H1 (cell line): Measurements from ENCODE around the gene CCDC91. TPM values are rescaled to one million over a fixed set of nuclear protein-coding genes. Genes with fewer than 3 reads are reported as not detected.

ENCODE experiments used
- CTCF ChIA-PET: fragments of 300-600 bp; sonication (Branson Sonifier 250); formaldehyde crosslinking; loops from one replicate; lab custom pipeline; 2021; ENCODE audit not compliant: partially characterized antibody; lab: Charles Lee
- POLR2A ChIA-PET: fragments of 300-600 bp; sonication (Branson Sonifier 250); formaldehyde crosslinking; loops from one replicate; lab custom pipeline; 2021; ENCODE audit warnings: inconsistent platforms; ENCODE audit not compliant: partially characterized antibody; lab: Charles Lee
- DNase-seq, 2 experiments: peaks; one replicate each; pipeline versions ENCODE4 v3.0.0 to v3.0.0-alpha.2; 2010 to 2022; ENCODE audit warnings: low spot score in 2 of 2, low read depth in 1 of 2, mixed read lengths in 1 of 2
- FAIRE-seq: peaks from 2 replicates; lab custom pipeline; 2011; peaks lifted over from hg19 to GRCh38; lab: Jason Lieb, UNC
- H2AFZ ChIP-seq: 2 replicates; pipeline ENCODE4 v1.8.1; 2012; ENCODE audit warnings: low read length, inconsistent platforms
- H2AK5ac ChIP-seq: 2 replicates; pipeline ENCODE4 v1.6.1; 2013; ENCODE audit warnings: low read depth, low read length
- H2BK120ac ChIP-seq: replicated peaks from 2 replicates; pipeline ENCODE3; 2013; ENCODE audit warnings: low read depth, low read length, inconsistent platforms
- H2BK12ac ChIP-seq: 2 replicates; pipeline ENCODE4 v1.6.1; 2013; ENCODE audit warnings: low read depth, low read length
- H2BK15ac ChIP-seq: 2 replicates; pipeline ENCODE4 v1.6.1; 2013; ENCODE audit warnings: low read length
- H2BK20ac ChIP-seq: 2 replicates; pipeline ENCODE4 v1.6.1; 2013; ENCODE audit warnings: low read length
- H2BK5ac ChIP-seq: 2 replicates; pipeline ENCODE4 v1.6.1; 2013; ENCODE audit warnings: low read depth, low read length
- H3K14ac ChIP-seq: 2 replicates; pipeline ENCODE4 v1.6.1; 2013; ENCODE audit warnings: inconsistent platforms; ENCODE audit not compliant: insufficient read length
- H3K18ac ChIP-seq: 2 replicates; pipeline ENCODE4 v1.6.1; 2013; ENCODE audit warnings: low read length; ENCODE audit errors: extremely low read depth
- H3K23ac ChIP-seq: 2 replicates; pipeline ENCODE4 v1.6.1; 2013; ENCODE audit warnings: inconsistent platforms; ENCODE audit not compliant: insufficient read length
- H3K23me2 ChIP-seq: 2 replicates; pipeline ENCODE4 v1.6.1; 2013; ENCODE audit warnings: low read depth, low read length
- H3K27ac ChIP-seq: 2 replicates; pipeline ENCODE4 v1.6.1; 2011; ENCODE audit warnings: low read depth, low read length, inconsistent platforms
- H3K27me3 ChIP-seq, 4 experiments: replicated peaks in 1 of 4; 1 replicate in 1 of 4; 2 replicates in 3 of 4; pipeline versions ENCODE4 v1.6.1 to v1.8.1; 2011 to 2013; ENCODE audit warnings: low read length in 3 of 4, mild to moderate bottlenecking in 3 of 4, inconsistent platforms in 2 of 4, mixed read lengths in 2 of 4, moderate library complexity in 1 of 4; ENCODE audit not compliant: control insufficient read depth in 3 of 4, insufficient read depth in 3 of 4; ENCODE audit errors: extremely low read depth in 1 of 4
- H3K36me3 ChIP-seq, 4 experiments: 2 replicates each; pipeline versions ENCODE4 v1.6.1 to v1.8.1; 2011 to 2013; ENCODE audit warnings: mild to moderate bottlenecking in 4 of 4, low read length in 3 of 4, moderate library complexity in 2 of 4, control low read depth in 1 of 4, inconsistent platforms in 1 of 4; ENCODE audit not compliant: insufficient read depth in 4 of 4, control insufficient read depth in 2 of 4
- H3K4ac ChIP-seq: replicated peaks from 2 replicates; pipeline ENCODE3; 2013; ENCODE audit warnings: low read length, low read depth, mixed read lengths, inconsistent platforms; ENCODE audit not compliant: insufficient read length
- H3K4me1 ChIP-seq, 4 experiments: replicated peaks in 1 of 4; 1 replicate in 1 of 4; 2 replicates in 3 of 4; pipeline versions ENCODE4 v1.6.1 to v1.8.1; 2011 to 2013; ENCODE audit warnings: low read length in 3 of 4, inconsistent platforms in 2 of 4, mixed read lengths in 1 of 4; ENCODE audit not compliant: insufficient read depth in 4 of 4, control insufficient read depth in 3 of 4
- H3K4me2 ChIP-seq, 2 experiments: 2 replicates each; pipeline versions ENCODE4 v1.6.1 to v1.8.1; 2011 to 2013; ENCODE audit warnings: low read depth in 2 of 2, low read length in 2 of 2, control low read depth in 1 of 2, inconsistent platforms in 1 of 2, mild to moderate bottlenecking in 1 of 2; ENCODE audit not compliant: insufficient read depth in 1 of 2
- H3K4me3 ChIP-seq, 4 experiments: fragments of 200-600, 300-600 bp in 1 of 4; sonication (generic), shearing (Covaris generic), sonication (Bioruptor Twin) in 1 of 4; 2 replicates each; pipeline versions ENCODE4 v1.5.1 to v1.8.1; 2011 to 2016; ENCODE audit warnings: low read length in 4 of 4, low read depth in 3 of 4, control low read depth in 2 of 4, inconsistent platforms in 2 of 4, mild to moderate bottlenecking in 2 of 4, mixed read lengths in 1 of 4, moderate library complexity in 1 of 4; ENCODE audit not compliant: insufficient read depth in 2 of 4; ENCODE audit errors: extremely low read depth in 1 of 4
- H3K56ac ChIP-seq: replicated peaks from 2 replicates; pipeline ENCODE3; 2013; ENCODE audit warnings: low read depth, mild to moderate bottlenecking, mixed read lengths, low read length, inconsistent platforms; ENCODE audit not compliant: insufficient read length
- H3K79me1 ChIP-seq: 2 replicates; pipeline ENCODE4 v1.6.1; 2013; ENCODE audit warnings: low read depth, low read length, control low read depth
- H3K79me2 ChIP-seq, 2 experiments: 2 replicates each; pipeline versions ENCODE4 v1.6.1 to v1.8.1; 2012 to 2013; ENCODE audit warnings: low read length in 2 of 2, mild to moderate bottlenecking in 2 of 2, inconsistent platforms in 1 of 2; ENCODE audit not compliant: insufficient read depth in 2 of 2, control insufficient read depth in 1 of 2
- H3K9ac ChIP-seq, 4 experiments: replicated peaks in 1 of 4; 1 replicate in 1 of 4; 2 replicates in 3 of 4; pipeline versions ENCODE4 v1.6.1 to v1.8.1; 2011 to 2013; ENCODE audit warnings: low read depth in 3 of 4, low read length in 3 of 4, control low read depth in 2 of 4, mild to moderate bottlenecking in 2 of 4, moderate library complexity in 2 of 4, inconsistent platforms in 1 of 4; ENCODE audit errors: extremely low read depth in 1 of 4
- H3K9me3 ChIP-seq, 2 experiments: 2 replicates each; pipeline versions ENCODE4 v1.6.1 to v1.8.1; 2012 to 2013; ENCODE audit warnings: mild to moderate bottlenecking in 2 of 2, moderate library complexity in 2 of 2, control low read depth in 1 of 2, inconsistent platforms in 1 of 2, low read depth in 1 of 2, low read length in 1 of 2, mixed read lengths in 1 of 2; ENCODE audit not compliant: insufficient read depth in 2 of 2
- H4K20me1 ChIP-seq, 2 experiments: replicated peaks in 1 of 2; 2 replicates each; pipeline versions ENCODE3 to v1.8.1; 2011 to 2013; ENCODE audit warnings: inconsistent platforms in 2 of 2, low read length in 2 of 2, mild to moderate bottlenecking in 1 of 2; ENCODE audit not compliant: insufficient read depth in 2 of 2, control insufficient read depth in 1 of 2
- H4K5ac ChIP-seq: 2 replicates; pipeline ENCODE4 v1.6.1; 2013; ENCODE audit warnings: low read length, low read depth, mixed read lengths, inconsistent platforms; ENCODE audit not compliant: insufficient read length
- H4K8ac ChIP-seq: 2 replicates; pipeline ENCODE4 v1.8.0; 2013; ENCODE audit warnings: mild to moderate bottlenecking, moderate library complexity, low read length, inconsistent platforms; ENCODE audit not compliant: insufficient read depth; ENCODE audit errors: extremely low read depth
- H4K91ac ChIP-seq: replicated peaks from 2 replicates; pipeline ENCODE3; 2013; ENCODE audit warnings: low read length, mixed read lengths, inconsistent platforms; ENCODE audit not compliant: insufficient read length
- CTBP2 ChIP-seq: IDR thresholded peaks from 2 replicates; pipeline ENCODE4 v1.7.0; 2011; ENCODE audit warnings: borderline replicate concordance, mild to moderate bottlenecking, moderate library complexity, mixed read lengths, low read length; ENCODE audit not compliant: insufficient read depth, insufficient read length
- GABPA ChIP-seq: IDR thresholded peaks from 2 replicates; pipeline ENCODE4 v1.6.1; 2011; ENCODE audit warnings: mild to moderate bottlenecking, low read length, moderate library complexity, borderline replicate concordance; ENCODE audit not compliant: insufficient read depth
- JUN ChIP-seq: IDR thresholded peaks from 2 replicates; pipeline ENCODE4 v1.6.1; 2011; ENCODE audit warnings: low read depth, mild to moderate bottlenecking, improper control_type of control experiment, low read length
- KDM4A ChIP-seq: IDR thresholded peaks from one replicate; pipeline ENCODE4 v1.7.1; 2012; ENCODE audit warnings: low read depth, mild to moderate bottlenecking, moderate library complexity, low read length, inconsistent platforms; ENCODE audit not compliant: severe bottlenecking
- PHF8 ChIP-seq: fragments of 200-600 bp; sonication (generic); conservative IDR thresholded peaks from 2 replicates; pipeline ENCODE4 v1.7.1; 2012; ENCODE audit warnings: low read depth, mild to moderate bottlenecking, inconsistent platforms, low read length, moderate library complexity
- POU5F1 ChIP-seq: IDR thresholded peaks from 2 replicates; pipeline ENCODE4 v1.6.1; 2011; ENCODE audit warnings: low read depth, mild to moderate bottlenecking, low read length, moderate library complexity
- RXRA ChIP-seq: IDR thresholded peaks from 2 replicates; pipeline ENCODE4 v1.6.1; 2011; ENCODE audit warnings: low read depth, mild to moderate bottlenecking, low read length, moderate library complexity; ENCODE audit not compliant: insufficient read depth
- SAP30 ChIP-seq: fragments of 300-600 bp; sonication (generic); IDR thresholded peaks from 2 replicates; pipeline ENCODE4 v1.7.1; 2012; ENCODE audit warnings: low read length, moderate library complexity, mild to moderate bottlenecking, inconsistent platforms; ENCODE audit not compliant: insufficient read depth, insufficient replicate concordance
- SIRT6 ChIP-seq: IDR thresholded peaks from one replicate; pipeline ENCODE4 v1.7.1; 2012; ENCODE audit warnings: low read length, inconsistent platforms
- TAF1 ChIP-seq: IDR thresholded peaks from 2 replicates; pipeline ENCODE4 v1.6.1; 2011; ENCODE audit warnings: mild to moderate bottlenecking, low read depth, low read length
- TEAD4 ChIP-seq: IDR thresholded peaks from 2 replicates; pipeline ENCODE4 v1.6.1; 2012; ENCODE audit warnings: low read depth, low read length, inconsistent platforms, mixed read lengths
- YY1 ChIP-seq: IDR thresholded peaks from 2 replicates; pipeline ENCODE4 v1.6.1; 2011; ENCODE audit warnings: low read depth, mild to moderate bottlenecking, low read length
- WGBS, 2 experiments: shearing (Covaris generic) in 1 of 2; methylation state at CpG; one replicate each; pipeline versions ENCODE4 v1.1.6 to v1.1.7; 2013 to 2015; ENCODE audit warnings: low lambda C conversion rate in 2 of 2, mixed read lengths in 2 of 2, inconsistent platforms in 1 of 2, low coverage in 1 of 2, missing lambda C conversion rate in 1 of 2; ENCODE audit not compliant: insufficient replicate concordance in 2 of 2, insufficient coverage in 1 of 2, insufficient read length in 1 of 2; ENCODE audit errors: extremely low coverage in 1 of 2, missing lambda C conversion rate in 1 of 2; 5-methylcytosine and 5-hydroxymethylcytosine counted together
- polyA plus RNA-seq, 7 experiments: library from polyadenylated mRNA; depleted of rRNA in 3 of 7; stranded (reverse) in 5 of 7; unstranded in 2 of 7; fragments of >200 nt in 5 of 7; fragments of 200-250 nt in 2 of 7; gene quantifications; 1 replicate in 5 of 7; 2 replicates in 1 of 7; 4 replicates in 1 of 7; pipeline versions ENCODE4 v1.2.1 to v1.2.3, GENCODE V29; 2011 to 2013; ENCODE audit warnings: missing spikeins in 2 of 7, mixed read lengths in 2 of 7
- total RNA-seq: library from RNA; stranded (reverse); fragmentation: NEBNext Ultra II Directional; extraction: Animal tissue kit (Norgen Biotek cat#: 25700); gene quantifications from 2 replicates; pipeline ENCODE4 v1.2.1, GENCODE V29; 2021

CCDC91 gene
- total and polyA plus RNA-seq, 2 of the 8 experiments (the other 6 are each of a cell fraction or from before 2014, with no cell fraction given) = 8.6 to 23.1 TPM

DNA sequence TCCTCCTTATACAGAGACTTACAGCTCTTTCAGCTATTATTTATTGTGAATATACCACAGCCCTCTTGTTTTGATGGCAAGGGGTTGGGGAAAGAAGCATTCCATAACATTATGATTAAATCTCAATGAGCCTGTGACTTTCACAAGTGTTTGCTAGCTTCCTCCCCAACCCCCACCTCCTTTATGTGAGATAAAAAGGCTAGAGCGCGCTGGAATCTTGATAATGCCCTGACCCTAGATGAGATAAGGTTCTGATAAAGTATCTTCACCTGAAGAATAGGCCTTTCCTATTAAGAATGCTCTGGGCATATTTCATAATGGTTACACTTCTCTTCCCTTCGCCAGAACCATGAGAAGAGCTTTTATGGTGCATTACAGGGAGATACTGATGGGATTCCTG is 236.8 kb downstream of the CCDC91 start:
- H3K27me3 ChIP-seq = no peaks in the 10 kb centered on the region
- H2AK5ac ChIP-seq = no peak overlapping the region
- H3K4me3 ChIP-seq = no peak overlapping the region
- no peaks in the 10 kb centered on the region for H3K36me3 ChIP-seq
- no peak overlapping the region for H3K23ac ChIP-seq
- no peak overlapping the region for H2BK5ac ChIP-seq
- H4K91ac ChIP-seq = no peak overlapping the region
- H2BK120ac ChIP-seq = no peak overlapping the region
- peaks cover 0 to 2% (median 0%) of the 10 kb centered on the region in 4 experiments; a peak in 1 of 7 replicates for H3K4me1 ChIP-seq
- FAIRE-seq (no peak), DNase-seq (no peak)
- WGBS, 2 experiments = 100% methylated on average over 3 of the region's 3 CpGs; no CpG with 5 or more reads in 1 of the 2 experiments
- ChIA-PET POLR2A (no interaction called here), CTCF (interaction anchor here (1.4 kb wide), 1 partner anchor 445 kb away, joined by 3 read pairs; no protein-coding TSS in a partner anchor)
- no peak overlapping the region for H4K8ac ChIP-seq
- H2BK15ac ChIP-seq = no peak overlapping the region
- no peaks in the 10 kb centered on the region for H4K20me1 ChIP-seq
- H2AFZ ChIP-seq = no peak overlapping the region
- H3K79me1 ChIP-seq = no peaks in the 10 kb centered on the region
- H3K23me2 ChIP-seq = no peaks in the 10 kb centered on the region
- H2BK20ac ChIP-seq = no peak overlapping the region
- no peak overlapping the region for H3K4me2 ChIP-seq
- H4K5ac ChIP-seq = no peak overlapping the region
- no peak overlapping the region for H3K4ac ChIP-seq
- no peaks in the 10 kb centered on the region for H3K79me2 ChIP-seq
- H3K9me3 ChIP-seq = 0 out of 4 replicates have a peak, but pooled peaks cover 0 to 3% of the 10 kb centered on the region in 2 experiments
- H3K9ac ChIP-seq = no peak overlapping the region
- H2BK12ac ChIP-seq = no peak overlapping the region
- H3K56ac ChIP-seq = no peak overlapping the region
- no peak overlapping the region for H3K18ac ChIP-seq
- H3K27ac ChIP-seq = no peak overlapping the region
- H3K14ac ChIP-seq = no peak overlapping the region
- TF ChIP-seq YY1 = no peak
- TF ChIP-seq TAF1 = no peak
- TF ChIP-seq SIRT6 = no peak
- TF ChIP-seq KDM4A = no peak
- TF ChIP-seq JUN = no peak
- TF ChIP-seq TEAD4 = no peak
- TF ChIP-seq POU5F1 = no peak
- TF ChIP-seq CTBP2 = no peak
- TF ChIP-seq RXRA = no peak
- no peak for TF ChIP-seq SAP30
- TF ChIP-seq PHF8 = no peak
- TF ChIP-seq GABPA = no peak
